Keratinocyte (primary cell): ENCODE results near the gene PKD2. TPM values are rescaled to one million over a fixed set of nuclear protein-coding genes. Genes with fewer than 3 reads are reported as not detected.

Experiments used
- DNase-seq: peaks from one replicate; pipeline ENCODE4 v3.0.0-alpha.2; 2011; ENCODE audit warnings: low read depth, missing footprints, low spot score
- FAIRE-seq: peaks from 2 replicates; lab custom pipeline; 2011; peaks lifted over from hg19 to GRCh38; lab: Jason Lieb, UNC
- H2AFZ ChIP-seq: 2 replicates; pipeline ENCODE4 v1.6.0; 2012; ENCODE audit warnings: low read length, control low read depth, inconsistent platforms; ENCODE audit not compliant: control insufficient read depth
- H3K27ac ChIP-seq: 2 replicates; pipeline ENCODE4 v1.5.1; 2011; ENCODE audit warnings: low read length; ENCODE audit not compliant: control insufficient read depth, insufficient read depth
- H3K27me3 ChIP-seq: 3 replicates; pipeline ENCODE4 v1.6.0; 2011; ENCODE audit warnings: low read length; ENCODE audit not compliant: control insufficient read depth, insufficient read depth; ENCODE audit errors: extremely low read depth
- H3K36me3 ChIP-seq, 2 experiments: 2 replicates in 1 of 2; 3 replicates in 1 of 2; pipeline ENCODE4 v1.5.1; 2011; ENCODE audit warnings: low read length in 2 of 2, mild to moderate bottlenecking in 1 of 2; ENCODE audit not compliant: control insufficient read depth in 2 of 2, insufficient read depth in 2 of 2; ENCODE audit errors: extremely low read depth in 1 of 2
- H3K4me1 ChIP-seq: 3 replicates; pipeline ENCODE4 v1.5.1; 2011; ENCODE audit warnings: low read length; ENCODE audit not compliant: control insufficient read depth, insufficient read depth; ENCODE audit errors: extremely low read depth
- H3K4me2 ChIP-seq: 3 replicates; pipeline ENCODE4 v1.6.0; 2011; ENCODE audit warnings: low read depth, low read length; ENCODE audit not compliant: control insufficient read depth, insufficient read depth; ENCODE audit errors: extremely low read depth
- H3K4me3 ChIP-seq, 3 experiments: fragments of 200-600 bp in 1 of 3; sonication (generic) in 1 of 3; 2 replicates in 2 of 3; 3 replicates in 1 of 3; pipeline ENCODE4 v1.5.1; 2011 to 2016; ENCODE audit warnings: low read length in 3 of 3, mild to moderate bottlenecking in 3 of 3, control low read depth in 2 of 3, inconsistent platforms in 1 of 3, low read depth in 1 of 3, mixed read lengths in 1 of 3, mixed run types in 1 of 3, moderate library complexity in 1 of 3; ENCODE audit not compliant: control insufficient read depth in 2 of 3, insufficient read depth in 2 of 3; ENCODE audit errors: extremely low read depth in 1 of 3
- H3K79me2 ChIP-seq: 2 replicates; pipeline ENCODE4 v1.6.0; 2012; ENCODE audit warnings: low read length; ENCODE audit not compliant: control insufficient read depth, insufficient read depth
- H3K9ac ChIP-seq: 3 replicates; pipeline ENCODE4 v1.6.0; 2011; ENCODE audit warnings: low read length; ENCODE audit not compliant: control insufficient read depth, insufficient read depth; ENCODE audit errors: extremely low read depth
- H3K9me1 ChIP-seq: 3 replicates; pipeline ENCODE4 v1.6.0; 2011; ENCODE audit warnings: low read length; ENCODE audit not compliant: control insufficient read depth, insufficient read depth; ENCODE audit errors: extremely low read depth
- H3K9me3 ChIP-seq: 2 replicates; pipeline ENCODE4 v1.5.1; 2012; ENCODE audit warnings: low read depth, low read length; ENCODE audit not compliant: control insufficient read depth
- H4K20me1 ChIP-seq: 3 replicates; pipeline ENCODE4 v1.6.0; 2011; ENCODE audit warnings: low read length; ENCODE audit not compliant: control insufficient read depth, insufficient read depth; ENCODE audit errors: extremely low read depth
- CTCF ChIP-seq, 3 experiments: IDR thresholded peaks in 1 of 3; conservative IDR thresholded peaks in 1 of 3; optimal IDR thresholded peaks in 1 of 3; 2 replicates in 2 of 3; 3 replicates in 1 of 3; pipeline versions ENCODE3 to v1.5.1; 2011; ENCODE audit warnings: low read length in 3 of 3, mild to moderate bottlenecking in 3 of 3, moderate library complexity in 2 of 3, control low read depth in 1 of 3, inconsistent platforms in 1 of 3; ENCODE audit not compliant: insufficient read depth in 2 of 3; ENCODE audit errors: extremely low read depth in 1 of 3
- EZH2 ChIP-seq: IDR thresholded peaks from one replicate; pipeline ENCODE4 v1.6.1; 2012; ENCODE audit warnings: inconsistent platforms, mild to moderate bottlenecking, low read length, moderate library complexity
- dilution Hi-C: fragments of 300-500 bp; cut with MboI; formaldehyde crosslinking; loops from one replicate; pipeline ENCODE4 v1.7.0; 2020; ENCODE audit warnings: low sequenced_read_pairs; ENCODE audit not compliant: extremely low pct_ligation_motif_present
- polyA plus RNA-seq, 5 experiments: library from polyadenylated mRNA; depleted of rRNA in 3 of 5; stranded (reverse) in 3 of 5; stranded (forward) in 1 of 5; unstranded in 1 of 5; fragments of >200 nt; gene quantifications; 1 replicate in 1 of 5; 2 replicates in 3 of 5; 3 replicates in 1 of 5; pipeline versions ENCODE4 v1.2.1 to v1.2.3, GENCODE V29; 2011 to 2012; ENCODE audit warnings: missing spikeins in 2 of 5, low read depth in 1 of 5, low replicate concordance in 1 of 5

PKD2 gene
- polyA plus RNA-seq, 1 donor (not counting 4 experiments of a cell fraction or from before 2014, with no cell fraction given): 21.5 TPM

- Histone ChIP-seq H3K9ac (no peak overlapping the region), H3K4me1 (peaks cover 18% of the 10 kb centered on the region), H3K79me2 (no peaks in the 10 kb centered on the region), H3K9me1 (no peaks in the 10 kb centered on the region), H2AFZ (no peak overlapping the region), H4K20me1 (no peaks in the 10 kb centered on the region), H3K9me3 (no peaks in the 10 kb centered on the region), H3K4me2 (no peak overlapping the region), H3K27me3 (no peaks in the 10 kb centered on the region), H3K36me3 (no peaks in the 10 kb centered on the region), H3K4me3 (no peak overlapping the region), H3K27ac (no peak overlapping the region)
- DNase-seq (no peak), FAIRE-seq (no peak)
- TF ChIP-seq CTCF (optimal IDR thresholded peaks at IDR 0.05 in 1 of 3, IDR thresholded peaks at IDR 0.05 in 1 of 3, conservative IDR thresholded peaks at IDR 0.05 in 1 of 3; ENCODE audit: extremely low read depth in 1 of 3, insufficient read depth in 2 of 3, low read length in 3 of 3) (no peak), EZH2 (no peak)
- dilution Hi-C loops: no loop called here
These were observed 29.7 kb upstream of the PKD2 start for GRCh38 chr4:87977521-87978278.

DNA sequence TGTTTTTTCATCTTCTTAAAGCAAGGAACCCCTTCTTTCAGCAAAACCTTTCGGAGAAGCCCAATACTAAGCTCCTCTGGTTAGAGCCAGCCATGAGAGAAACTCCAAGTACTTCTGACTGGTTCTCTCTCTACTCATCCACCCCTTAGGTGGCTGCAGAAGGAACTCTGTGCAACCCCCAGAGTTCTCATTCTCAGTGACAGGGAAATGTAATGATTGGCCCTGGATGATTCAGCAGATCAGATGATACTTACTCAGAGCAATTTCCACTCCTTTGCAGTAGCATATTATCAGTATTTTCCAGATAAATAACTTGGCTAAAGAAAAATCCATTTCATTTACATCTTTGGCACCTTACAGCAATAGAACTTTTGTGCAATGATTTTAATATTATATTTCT, 28.8 kb upstream of the PKD2 start:
- Histone ChIP-seq H3K4me3 (no peak overlapping the region), H4K20me1 (no peaks in the 10 kb centered on the region), H3K27ac (no peak overlapping the region), H3K36me3 (no peaks in the 10 kb centered on the region), H3K9ac (no peak overlapping the region), H3K79me2 (no peaks in the 10 kb centered on the region), H3K4me2 (no peak overlapping the region), H3K9me3 (no peaks in the 10 kb centered on the region), H3K27me3 (no peaks in the 10 kb centered on the region), H2AFZ (no peak overlapping the region), H3K4me1 (peaks cover 10% of the 10 kb centered on the region), H3K9me1 (no peaks in the 10 kb centered on the region)
- DNase-seq (no peak), FAIRE-seq (no peak)
- dilution Hi-C loops: no loop called here
- TF ChIP-seq EZH2 (no peak), CTCF (optimal IDR thresholded peaks at IDR 0.05 in 1 of 3, IDR thresholded peaks at IDR 0.05 in 1 of 3, conservative IDR thresholded peaks at IDR 0.05 in 1 of 3; ENCODE audit: extremely low read depth in 1 of 3, insufficient read depth in 2 of 3, low read length in 3 of 3) (no peak)
